ENCODE data around the gene GPATCH8.

DNA sequence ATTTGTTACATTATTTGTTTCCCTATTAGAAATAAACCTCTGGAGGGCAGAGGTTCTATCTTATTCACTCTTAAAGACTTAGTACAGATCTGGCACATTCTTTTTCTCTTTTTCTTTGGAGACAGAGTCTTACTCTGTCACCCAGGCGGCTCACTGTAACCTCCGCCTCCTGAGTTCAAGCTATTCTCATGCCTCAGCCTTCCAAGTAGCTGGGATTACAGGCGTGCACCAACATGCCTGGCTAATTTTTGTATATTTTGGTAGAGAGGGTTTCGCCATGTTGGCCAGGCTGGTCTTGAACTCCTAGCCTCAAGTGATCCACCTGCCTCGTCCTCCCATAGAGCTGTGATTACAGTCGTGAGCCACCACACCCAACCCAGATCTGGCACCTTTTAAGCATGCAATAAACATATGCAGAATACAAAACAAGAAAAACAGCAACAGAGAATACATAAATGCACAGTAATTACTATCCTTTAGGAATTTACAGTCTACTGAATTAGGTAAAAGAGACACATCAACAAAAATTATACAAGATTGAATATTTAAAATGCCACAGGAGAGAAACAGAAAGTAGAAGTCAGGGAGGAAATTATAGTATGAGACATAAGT is 52.1 kb downstream of the GPATCH8 start:
- TF ChIP-seq, protein P1, sequence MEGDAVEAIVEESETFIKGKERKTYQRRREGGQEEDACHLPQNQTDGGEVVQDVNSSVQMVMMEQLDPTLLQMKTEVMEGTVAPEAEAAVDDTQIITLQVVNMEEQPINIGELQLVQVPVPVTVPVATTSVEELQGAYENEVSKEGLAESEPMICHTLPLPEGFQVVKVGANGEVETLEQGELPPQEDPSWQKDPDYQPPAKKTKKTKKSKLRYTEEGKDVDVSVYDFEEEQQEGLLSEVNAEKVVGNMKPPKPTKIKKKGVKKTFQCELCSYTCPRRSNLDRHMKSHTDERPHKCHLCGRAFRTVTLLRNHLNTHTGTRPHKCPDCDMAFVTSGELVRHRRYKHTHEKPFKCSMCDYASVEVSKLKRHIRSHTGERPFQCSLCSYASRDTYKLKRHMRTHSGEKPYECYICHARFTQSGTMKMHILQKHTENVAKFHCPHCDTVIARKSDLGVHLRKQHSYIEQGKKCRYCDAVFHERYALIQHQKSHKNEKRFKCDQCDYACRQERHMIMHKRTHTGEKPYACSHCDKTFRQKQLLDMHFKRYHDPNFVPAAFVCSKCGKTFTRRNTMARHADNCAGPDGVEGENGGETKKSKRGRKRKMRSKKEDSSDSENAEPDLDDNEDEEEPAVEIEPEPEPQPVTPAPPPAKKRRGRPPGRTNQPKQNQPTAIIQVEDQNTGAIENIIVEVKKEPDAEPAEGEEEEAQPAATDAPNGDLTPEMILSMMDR (IDR thresholded peaks at IDR 0.05 in 8 of 11, conservative IDR thresholded peaks at IDR 0.05 in 3 of 11) = no peak
- no peak for TF ChIP-seq POLR2A (IDR thresholded peaks at IDR 0.05)
